Glomerular visceral epithelial cell (primary cell): ENCODE results near the gene ZDBF2.
"Not testable (repeated sequence)": the region's sequence is repeated elsewhere in the genome, so short reads cannot be mapped to it uniquely, and the experiment has no call there.

ENCODE experiments used
- DNase-seq: peaks from one replicate; pipeline ENCODE4 v3.0.0-alpha.2; 2016; ENCODE audit errors: extremely low spot score

ZDBF2 gene

DNA sequence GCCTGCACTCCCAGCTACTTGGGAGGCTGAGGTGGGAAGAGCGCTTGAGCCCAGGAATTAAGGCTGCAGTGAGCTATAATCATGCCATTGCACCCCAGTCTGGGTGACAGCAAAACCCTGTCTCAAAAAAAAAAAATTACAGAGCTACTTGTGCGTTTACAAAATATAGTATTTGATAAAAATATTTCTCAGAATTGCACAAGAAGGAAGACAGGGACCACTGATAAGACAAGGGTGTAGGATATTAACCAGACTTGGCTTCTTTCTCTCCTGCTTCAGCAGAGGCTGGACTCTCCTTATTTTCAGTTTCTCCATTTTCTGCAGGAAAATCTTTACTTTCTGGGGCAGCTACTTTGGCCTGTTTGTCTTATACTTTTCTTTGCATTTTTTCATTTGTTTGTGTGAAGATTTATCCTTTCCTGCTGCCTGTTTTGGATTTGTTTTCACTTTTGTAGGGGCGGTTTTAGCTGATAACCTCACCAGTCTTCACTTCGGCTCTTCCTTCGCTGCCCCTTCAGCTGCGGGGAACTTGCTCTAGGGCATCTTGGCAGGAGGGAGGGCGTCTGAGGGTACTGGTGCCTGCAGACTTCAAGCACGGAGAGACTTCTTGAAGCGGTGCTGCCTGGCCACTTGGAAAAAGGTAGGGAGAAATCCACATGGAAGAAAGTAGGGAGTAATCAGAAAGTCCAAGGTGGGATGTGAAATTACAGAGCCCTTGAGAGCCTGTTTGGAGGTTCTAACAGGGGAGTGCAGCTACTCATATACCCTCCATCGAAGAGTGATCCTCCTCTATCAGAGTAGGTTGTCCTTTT is 14.9 kb upstream of the ZDBF2 start:
- no peak for DNase-seq

DNA sequence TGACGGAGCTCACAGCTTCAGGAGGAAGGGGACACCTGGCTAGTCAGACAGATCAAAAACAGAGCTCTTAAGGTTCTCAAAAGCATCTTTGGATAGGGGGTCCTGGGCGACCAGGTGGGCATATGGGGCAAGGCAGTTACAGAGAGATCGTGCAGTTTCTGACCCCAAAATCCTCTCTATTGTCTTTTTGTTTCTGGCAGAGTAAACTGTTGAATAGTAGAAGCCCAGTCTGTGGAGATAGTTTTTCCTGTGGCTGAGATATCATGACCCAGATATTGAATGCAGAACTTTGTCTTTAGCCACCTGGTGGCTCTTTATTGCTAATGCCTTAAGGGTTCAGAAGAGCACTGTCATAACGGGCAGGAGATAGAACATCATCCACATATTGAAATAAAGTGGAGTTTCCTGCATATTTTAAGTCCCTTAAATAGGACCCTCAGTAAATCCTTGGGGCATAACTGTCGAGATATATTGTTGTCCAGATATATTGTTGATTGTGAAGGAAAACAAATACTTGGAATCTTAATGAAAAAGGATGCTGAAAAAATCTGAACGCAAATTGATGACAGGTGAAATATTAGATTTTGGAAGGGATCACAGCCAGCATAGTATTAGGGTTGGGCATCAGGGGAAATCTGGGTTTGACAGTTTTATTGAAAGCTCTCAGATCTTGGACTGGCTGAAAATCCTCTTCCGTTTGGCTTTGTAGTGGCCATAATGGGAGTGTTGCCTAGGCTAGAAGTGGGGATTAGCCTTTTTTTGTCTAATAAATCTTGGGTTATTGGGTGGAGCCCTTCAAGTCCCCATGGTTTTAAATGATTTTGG is 14.1 kb upstream of the ZDBF2 start:
- DNase-seq, result peak; percentile 35

DNA sequence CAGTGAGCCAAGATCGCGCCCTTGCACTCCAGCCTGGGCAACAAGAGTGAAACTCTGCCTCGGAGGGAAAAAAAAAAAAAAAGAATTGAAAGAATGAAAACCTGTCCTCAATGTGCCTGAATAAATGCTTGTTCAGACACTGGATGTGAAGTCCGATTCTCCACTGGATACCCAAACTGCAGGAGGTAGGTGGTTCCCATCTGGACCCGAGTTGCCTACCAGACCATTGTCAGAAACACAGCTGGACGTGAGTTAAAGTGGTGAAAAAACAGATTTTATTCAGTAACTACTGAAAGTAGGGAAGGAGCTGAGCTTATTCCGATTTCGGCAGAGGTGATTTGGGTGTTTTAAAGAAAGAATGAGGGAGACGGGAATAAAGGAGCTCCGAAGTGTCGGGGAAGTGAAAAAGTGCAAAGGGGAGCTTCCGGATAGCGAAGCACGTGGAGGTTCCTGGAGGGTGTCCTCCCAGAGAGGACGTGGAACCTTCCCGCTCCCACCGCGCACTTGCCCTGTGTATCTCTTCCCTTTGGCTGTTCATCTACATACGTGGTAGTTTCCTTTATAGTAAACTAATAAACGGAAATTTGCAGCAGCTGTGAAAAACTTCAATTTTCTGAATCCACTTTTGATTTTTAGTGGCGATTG is 10.4 kb upstream of the ZDBF2 start:
- DNase-seq, result no peak

DNA sequence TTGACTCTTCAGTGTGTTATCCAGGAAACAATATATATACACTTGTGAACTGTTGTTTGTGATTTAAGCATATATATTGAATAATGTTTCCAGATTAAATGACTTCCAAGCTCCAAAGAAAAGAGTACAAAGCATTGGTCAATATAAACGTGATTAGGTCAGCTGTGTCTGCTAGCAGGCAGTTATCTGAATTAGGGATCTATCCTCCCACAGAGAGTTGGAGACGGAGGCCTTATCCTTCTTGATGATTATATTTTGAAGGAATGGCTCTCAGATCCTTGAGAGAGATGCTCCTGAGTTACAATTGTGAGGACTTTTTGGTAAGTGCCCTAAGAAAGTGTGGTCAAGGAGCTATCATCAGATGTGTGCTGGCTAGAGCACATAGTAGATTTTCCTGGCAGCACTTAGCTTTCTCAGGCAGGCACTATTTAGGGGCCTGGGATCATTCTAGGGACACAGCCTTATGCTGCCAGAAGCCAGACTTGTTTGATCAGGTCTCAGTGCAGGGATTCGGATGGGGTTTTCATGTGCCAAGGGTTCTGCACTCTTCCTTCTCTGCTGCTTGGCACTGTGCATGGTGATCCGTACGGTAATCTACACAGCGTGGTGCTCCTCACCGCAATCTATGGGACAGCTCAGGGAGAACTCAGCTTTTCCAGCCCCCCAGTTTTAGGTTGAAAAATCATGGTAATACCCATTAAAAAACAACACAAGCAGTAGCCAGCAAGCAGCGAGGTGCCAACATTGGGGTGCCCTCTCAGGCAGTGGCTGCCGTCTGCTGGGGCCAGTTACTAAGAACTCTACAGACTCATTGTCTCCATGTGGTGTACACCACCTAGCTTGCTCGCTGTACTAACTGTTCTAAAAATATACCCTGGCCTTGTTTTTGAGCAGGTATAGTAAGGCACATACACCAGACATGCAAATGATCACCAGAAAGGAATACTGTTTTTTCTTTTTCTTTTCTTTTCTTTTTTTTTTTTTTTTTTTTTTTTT is 8.0 kb upstream of the ZDBF2 start:
- DNase-seq, result no peak

DNA sequence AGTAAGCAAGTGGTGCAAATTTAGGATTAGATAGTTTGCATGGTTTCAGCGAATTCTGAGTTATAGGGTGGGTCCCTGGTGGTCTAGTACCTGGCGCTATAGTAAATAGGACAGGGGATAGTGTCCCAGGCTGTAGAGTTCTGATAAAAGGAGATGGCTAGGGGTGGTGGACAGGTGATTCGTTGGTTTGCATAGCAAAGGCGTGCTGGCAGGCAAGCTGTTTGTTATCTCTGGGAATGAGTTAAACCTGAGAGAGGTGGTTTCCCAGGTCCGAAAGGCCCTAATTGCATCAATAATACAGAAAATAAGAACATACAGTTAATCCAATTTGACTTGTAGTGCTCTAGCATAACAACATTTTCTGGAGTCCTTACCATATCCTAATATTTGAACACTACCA is 6.9 kb upstream of the ZDBF2 start:
- no peak for DNase-seq

DNA sequence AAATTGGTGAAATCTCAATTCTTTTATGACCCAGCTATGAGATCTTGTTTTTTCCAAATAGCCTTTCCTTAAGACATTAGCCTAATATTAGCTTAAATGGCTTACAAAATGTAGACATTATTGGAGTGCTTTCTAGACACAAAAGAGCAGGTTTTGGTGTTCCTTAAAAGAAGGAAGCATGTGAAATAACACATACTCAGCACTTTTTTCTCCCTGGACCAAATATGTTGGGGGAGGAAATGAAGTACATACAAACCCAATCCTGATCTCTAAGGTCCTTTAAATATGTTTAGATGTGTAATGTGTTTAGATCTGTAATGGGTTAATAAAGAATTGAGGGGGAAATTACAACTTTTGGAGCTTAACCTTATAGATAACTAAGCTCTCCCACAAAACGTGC is 3.4 kb upstream of the ZDBF2 start:
- DNase-seq, result no peak

DNA sequence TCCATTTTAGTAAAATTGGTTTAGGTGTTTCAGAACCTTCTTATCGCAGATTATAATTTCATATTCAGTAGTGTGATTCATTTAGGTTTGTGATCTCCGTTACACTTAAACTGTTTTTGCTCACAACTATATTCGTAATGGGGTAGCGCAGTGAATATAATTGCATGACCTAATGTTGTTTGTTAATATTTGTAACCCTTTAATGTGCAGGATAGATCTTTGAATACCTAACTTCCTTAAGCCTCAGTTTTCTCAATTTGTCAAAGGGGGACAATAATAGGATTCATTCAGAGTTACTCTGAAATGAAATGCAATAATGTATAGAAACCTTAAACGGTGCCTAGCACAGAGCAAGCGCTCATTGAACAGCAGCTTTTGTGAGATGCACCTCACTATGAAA is 558 bp upstream of the ZDBF2 start:
- DNase-seq, result no peak

DNA sequence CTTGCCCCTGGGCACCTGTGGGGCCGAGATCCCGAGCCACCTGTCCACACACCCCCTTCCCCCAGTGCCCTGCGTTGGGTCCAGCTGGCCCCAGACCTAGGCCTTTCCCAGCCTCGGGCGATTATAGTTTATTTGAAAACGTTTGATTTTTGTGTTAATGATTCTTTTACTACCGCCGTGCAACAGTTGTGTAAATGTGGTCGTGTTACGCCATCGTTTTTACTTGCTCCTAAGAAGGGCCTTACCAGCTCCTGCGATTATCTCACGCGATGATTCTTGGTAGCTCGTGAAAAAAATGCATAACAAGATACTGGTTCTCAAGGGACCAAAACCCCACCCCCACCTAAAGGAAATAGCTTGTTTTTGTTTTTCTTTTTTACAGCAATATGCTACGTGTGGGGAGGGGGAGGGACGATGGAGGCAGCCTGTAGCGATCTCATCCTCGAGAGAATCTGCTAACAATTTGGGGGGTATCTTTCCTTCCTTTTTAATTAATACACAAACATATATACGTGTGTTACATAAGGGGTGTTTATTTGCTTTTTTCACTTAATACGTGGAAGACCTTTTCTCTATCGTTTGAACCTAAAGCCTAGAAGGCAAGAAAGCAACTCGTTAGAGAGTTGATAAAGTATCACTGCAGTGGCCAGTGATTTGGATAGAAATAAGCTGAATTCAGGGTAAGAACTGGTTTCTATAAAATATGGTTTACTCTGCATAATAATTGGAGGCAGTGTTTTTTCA is 1.0 kb downstream of the ZDBF2 start:
- peak; percentile 28 for DNase-seq

DNA sequence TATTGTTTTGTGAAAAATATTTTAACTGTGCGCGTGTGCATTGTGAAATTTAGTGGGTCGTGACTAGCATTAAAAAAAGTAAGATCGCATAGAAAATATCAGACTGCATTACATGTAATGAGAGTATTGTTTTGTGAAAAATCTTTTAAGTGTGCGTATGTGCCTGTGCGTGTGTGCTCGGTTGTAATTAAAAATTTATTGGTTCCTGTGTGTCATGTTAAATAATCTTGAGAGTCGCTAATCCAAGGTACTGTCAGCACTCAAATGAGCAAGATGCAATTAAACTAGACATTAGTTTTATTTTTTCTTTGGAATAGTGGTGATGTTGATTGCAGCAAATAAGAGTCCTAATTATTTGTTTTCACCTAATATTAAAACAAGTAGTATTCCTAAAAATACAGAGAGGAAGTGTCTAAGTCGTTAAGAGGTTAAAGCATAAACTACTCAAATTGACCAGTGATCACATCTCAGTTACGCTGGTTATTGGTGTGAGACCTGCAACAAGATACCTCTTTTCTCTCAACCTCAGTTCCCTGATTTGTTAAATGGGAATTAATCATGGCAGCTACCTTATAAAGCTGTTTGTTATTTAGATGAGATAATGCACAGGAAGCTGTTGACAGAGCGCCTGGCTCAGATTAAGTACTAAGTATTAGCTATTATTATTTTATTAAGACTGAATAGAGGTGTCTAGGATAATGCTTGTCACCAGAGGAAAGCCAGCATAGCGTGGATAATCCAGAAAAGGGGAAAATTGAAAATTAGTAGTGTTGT is 1.9 kb downstream of the ZDBF2 start:
- no peak for DNase-seq

DNA sequence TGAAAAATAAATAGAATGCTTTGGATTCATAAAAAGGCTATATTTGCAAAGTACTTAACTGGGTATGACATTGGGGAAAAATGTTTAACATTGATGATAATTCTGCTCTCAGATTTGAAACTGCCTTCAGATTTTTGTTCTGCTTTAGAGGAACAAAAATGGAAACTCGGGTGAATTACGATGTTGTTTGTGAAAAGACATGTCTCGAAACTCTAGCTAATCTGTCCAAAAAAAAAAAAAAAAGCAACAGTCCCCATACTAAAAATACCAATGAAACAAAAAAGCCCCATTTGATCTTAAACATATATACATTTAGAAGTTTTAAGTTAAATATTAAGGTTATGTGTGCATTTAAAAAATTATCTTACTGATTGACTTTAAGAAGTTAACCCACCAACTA is 3.0 kb downstream of the ZDBF2 start:
- DNase-seq, result no peak

DNA sequence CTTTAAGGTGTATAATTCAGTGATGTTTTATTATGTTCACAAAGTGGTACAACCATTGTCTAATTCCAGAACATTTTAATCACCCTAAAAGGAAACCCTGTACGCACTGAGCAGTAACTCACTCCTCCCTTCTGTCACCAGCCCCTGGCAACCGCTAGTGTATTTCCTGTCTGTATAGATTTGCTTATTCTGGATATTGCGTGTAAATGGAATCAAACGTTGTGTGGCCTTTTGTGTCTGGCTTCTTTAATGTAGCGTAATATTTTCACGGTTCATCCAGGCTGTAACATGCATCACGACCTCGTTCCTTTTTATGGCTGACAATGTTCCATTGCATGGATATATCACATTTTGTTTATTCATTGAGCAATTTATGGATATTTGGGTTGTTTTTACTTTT is 8.3 kb downstream of the ZDBF2 start:
- DNase-seq, result no peak

DNA sequence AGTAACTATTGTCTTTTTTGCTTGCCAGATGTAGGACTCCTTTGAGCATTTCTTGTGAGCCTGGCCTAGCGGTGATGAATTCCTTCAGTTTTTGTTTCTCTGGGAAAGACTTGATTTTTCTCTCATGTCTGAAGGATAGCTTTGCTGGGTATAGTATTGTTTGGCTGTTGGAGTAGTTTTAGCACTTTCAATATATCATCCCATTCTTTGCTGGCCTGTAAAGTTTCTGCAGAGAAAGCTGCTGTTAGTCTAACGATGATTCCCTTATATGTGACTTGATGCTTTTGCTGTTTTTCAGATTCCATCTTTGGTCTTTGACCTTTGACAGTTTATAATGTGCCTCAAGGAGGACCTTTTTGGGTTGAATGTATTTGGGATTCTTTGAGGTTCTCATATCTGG is 12.7 kb downstream of the ZDBF2 start:
- no peak for DNase-seq

DNA sequence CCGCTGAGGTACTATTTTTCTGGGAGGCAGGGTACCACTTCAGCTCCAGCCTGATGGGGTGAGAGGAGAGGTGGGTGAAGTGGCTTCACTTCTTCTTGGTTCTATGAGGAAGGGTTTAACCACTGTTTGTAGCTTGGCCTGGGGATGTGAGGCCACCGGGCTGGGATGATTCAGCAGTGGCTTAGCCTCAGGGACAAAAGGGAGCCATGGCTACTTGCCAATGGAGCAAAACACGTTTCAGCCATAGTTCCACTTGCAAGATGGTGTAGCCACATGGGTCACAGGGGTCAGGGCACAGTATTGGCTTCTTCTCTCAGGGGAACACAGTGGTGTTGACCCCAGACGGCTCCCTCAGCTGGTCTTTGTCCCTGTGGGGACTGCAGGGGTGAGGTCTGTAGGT is 14.9 kb downstream of the ZDBF2 start:
- DNase-seq, result no peak

DNA sequence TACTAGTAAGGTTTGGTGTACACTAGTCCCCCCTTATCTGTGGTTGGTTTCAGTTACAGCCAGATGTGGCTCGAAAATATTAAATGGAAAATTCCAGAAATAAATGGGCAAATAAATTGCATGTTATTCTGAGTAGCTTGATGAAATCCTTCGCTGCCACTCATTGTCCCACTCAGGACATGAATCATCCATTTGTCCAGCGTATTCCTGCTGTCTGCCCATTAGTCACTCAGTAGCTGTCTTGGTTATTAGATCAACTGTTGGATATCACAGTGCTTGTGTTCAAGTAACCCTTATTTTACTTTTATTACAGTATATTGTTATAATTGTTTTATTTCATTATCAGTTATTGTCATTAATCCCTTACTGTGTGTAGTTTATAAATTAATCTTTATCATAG is 21.7 kb downstream of the ZDBF2 start:
- DNase-seq, result peak; percentile 52

DNA sequence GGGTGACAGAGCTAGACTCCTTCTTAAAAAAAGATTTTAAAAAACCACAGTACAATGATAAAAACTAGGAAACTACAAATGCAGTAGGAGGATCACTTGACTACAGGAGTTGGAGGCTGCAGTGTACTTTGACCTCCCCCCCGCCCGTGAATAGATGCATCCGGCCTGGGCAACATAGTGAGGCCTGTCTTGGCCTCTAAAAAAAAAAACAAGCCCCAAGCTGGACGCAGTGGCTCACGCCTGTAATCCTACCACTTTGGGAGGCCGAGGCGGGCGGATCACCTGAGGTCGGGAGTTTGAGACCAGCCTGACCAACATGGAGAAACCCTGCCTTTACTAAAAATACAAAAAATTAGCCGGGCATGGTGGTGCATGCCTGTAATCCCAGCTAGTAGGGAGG is 25.1 kb downstream of the ZDBF2 start:
- DNase-seq, result not testable (repeated sequence)

DNA sequence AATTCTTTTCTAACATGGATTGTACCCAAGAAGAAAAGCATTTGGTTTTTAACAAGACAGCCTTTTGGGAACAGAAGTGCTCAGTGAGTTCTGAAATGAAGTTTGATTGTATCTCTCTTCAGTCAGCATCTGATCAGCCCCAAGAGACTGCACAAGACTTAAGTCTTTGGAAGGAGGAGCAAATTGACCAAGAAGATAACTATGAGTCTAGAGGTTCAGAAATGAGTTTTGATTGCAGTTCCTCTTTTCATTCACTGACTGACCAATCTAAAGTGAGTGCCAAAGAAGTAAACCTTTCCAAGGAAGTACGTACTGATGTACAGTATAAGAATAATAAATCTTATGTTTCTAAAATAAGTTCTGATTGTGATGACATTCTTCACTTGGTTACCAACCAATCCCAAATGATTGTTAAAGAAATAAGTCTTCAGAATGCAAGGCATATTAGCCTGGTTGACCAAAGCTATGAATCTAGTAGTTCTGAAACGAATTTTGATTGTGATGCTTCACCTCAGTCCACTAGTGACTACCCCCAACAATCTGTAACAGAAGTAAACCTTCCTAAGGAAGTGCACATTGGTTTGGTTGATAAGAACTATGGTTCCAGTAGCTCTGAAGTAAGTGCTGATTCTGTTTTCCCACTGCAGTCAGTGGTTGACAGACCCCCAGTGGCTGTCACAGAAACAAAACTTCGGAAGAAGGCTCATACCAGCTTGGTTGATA is 31.2 kb downstream of the ZDBF2 start:
- DNase-seq, result no peak

DNA sequence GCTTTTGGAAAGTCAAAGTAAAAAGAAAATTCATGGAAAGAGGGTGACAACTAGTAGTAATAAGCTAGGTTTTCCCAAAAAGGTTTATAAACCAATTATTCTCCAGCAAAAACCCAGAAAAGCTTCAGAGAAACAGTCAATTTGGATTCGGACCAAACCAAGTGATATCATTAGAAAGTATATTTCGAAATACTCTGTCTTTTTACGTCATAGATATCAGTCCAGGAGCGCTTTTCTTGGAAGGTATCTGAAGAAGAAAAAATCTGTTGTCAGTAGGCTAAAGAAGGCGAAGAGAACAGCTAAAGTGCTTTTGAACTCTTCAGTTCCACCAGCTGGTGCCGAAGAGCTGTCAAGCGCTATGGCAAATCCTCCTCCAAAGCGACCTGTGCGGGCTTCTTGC is 36.6 kb downstream of the ZDBF2 start:
- no peak for DNase-seq

DNA sequence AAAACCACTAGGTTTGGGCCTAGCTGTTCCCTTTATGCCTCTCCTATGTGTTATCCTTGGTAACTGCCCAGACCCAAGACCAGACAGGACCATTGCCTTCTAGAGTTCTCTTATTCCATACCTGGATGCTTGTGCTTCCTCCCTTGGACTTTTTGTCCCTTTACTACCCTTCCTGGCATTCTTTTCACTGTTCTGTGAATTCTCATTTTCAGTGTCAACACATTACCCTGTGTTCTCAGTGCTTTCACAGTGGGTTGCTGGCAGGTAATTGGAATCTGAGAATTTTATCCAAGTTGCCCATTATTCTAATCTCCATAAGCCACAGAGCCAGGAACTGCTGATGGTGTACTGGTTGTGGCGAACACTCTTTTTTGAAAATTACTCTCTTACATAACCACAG is 41.7 kb downstream of the ZDBF2 start:
- DNase-seq, result no peak

DNA sequence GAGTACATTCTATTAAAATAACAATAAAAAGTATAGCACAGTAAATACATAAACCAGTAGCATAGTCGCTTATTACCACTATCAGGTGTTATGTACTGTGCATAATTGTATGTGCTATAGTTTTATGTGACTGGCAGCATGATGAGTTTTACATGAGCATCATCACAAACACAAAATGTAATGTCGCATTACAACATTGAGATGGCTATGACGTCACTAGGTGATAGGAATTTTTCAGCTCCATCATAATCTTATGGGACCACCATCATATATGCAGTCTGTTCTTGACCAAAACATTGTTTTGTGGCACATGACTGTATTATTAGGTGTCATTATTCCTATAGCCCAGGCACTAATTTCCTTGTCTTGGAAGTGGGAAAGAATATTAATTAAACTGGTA is 48.6 kb downstream of the ZDBF2 start:
- DNase-seq, result no peak
